Measurements from ENCODE around the gene CHKA. TPM values are rescaled to one million over a fixed set of nuclear protein-coding genes. Genes with fewer than 3 reads are reported as not detected.

CHKA gene
- total RNA-seq, 2 experiments from 2014 or later: 8.1 to 9.2 TPM

- peaks cover 16% of the 10 kb centered on the region for H3K4me1 Mint-ChIP-seq
- POLR2A ChIA-PET: no interaction called here
- no peak for DNase-seq
- H3K27me3 Mint-ChIP-seq: peaks cover 3% of the 10 kb centered on the region
- H3K4me3 Mint-ChIP-seq: no peak overlapping the region
- peak overlapping the region; percentile 33 for H3K27ac Mint-ChIP-seq
- H3K9me3 Mint-ChIP-seq: no peaks in the 10 kb centered on the region
- ATAC-seq (ENCODE audit: low read depth): no peak
- H3K36me3 Mint-ChIP-seq: no peaks in the 10 kb centered on the region
These were observed 111.6 kb downstream of the CHKA start for GRCh38 chr11:68009391-68010089.

GRCh38 chr11:68008381-68009337 is 112.5 kb downstream of the CHKA start:
- Mint-ChIP-seq H3K27ac (peak overlapping the region; percentile 46), H3K4me3 (no peak overlapping the region), H3K9me3 (no peaks in the 10 kb centered on the region), H3K27me3 (no peaks in the 10 kb centered on the region), H3K36me3 (no peaks in the 10 kb centered on the region), H3K4me1 (peaks cover 18% of the 10 kb centered on the region)
- POLR2A ChIA-PET: interaction anchor here (0.5 kb wide), 1 partner anchor 201 kb away, joined by 3 read pairs; no protein-coding TSS in a partner anchor
- no peak for DNase-seq
- no peak for ATAC-seq (ENCODE audit: low read depth)

- no peak for ATAC-seq (ENCODE audit: low read depth)
- H3K27ac Mint-ChIP-seq: no peak overlapping the region
- POLR2A ChIA-PET: no interaction called here
- H3K4me1 Mint-ChIP-seq: peaks cover 22% of the 10 kb centered on the region
- H3K36me3 Mint-ChIP-seq: peaks cover 2% of the 10 kb centered on the region
- no peak overlapping the region for H3K4me3 Mint-ChIP-seq
- no peaks in the 10 kb centered on the region for H3K9me3 Mint-ChIP-seq
- no peak for DNase-seq
- no peaks in the 10 kb centered on the region for H3K27me3 Mint-ChIP-seq
These were observed 113.4 kb downstream of the CHKA start for GRCh38 chr11:68007498-68008380.

- Mint-ChIP-seq H3K9me3 (no peaks in the 10 kb centered on the region), H3K27ac (no peak overlapping the region), H3K27me3 (no peaks in the 10 kb centered on the region), H3K36me3 (peaks cover 8% of the 10 kb centered on the region), H3K4me3 (no peak overlapping the region), H3K4me1 (peaks cover 29% of the 10 kb centered on the region)
- ATAC-seq (ENCODE audit: low read depth): no peak
- POLR2A ChIA-PET: no interaction called here
- DNase-seq: no peak
These were observed 114.5 kb downstream of the CHKA start for GRCh38 chr11:68006606-68007166.

- H3K27ac Mint-ChIP-seq: peak overlapping the region; percentile 86
- peaks cover 10% of the 10 kb centered on the region for H3K36me3 Mint-ChIP-seq
- H3K4me1 Mint-ChIP-seq: peaks cover 31% of the 10 kb centered on the region
- H3K27me3 Mint-ChIP-seq: no peaks in the 10 kb centered on the region
- POLR2A ChIA-PET: interaction anchor here (2.5 kb wide), 1 partner anchor 33 kb away, joined by 12 read pairs; the partner anchor contains the start of gene TCIRG1
- DNase-seq: no peak
- no peak for ATAC-seq (ENCODE audit: low read depth)
- peak overlapping the region; percentile 89 for H3K4me3 Mint-ChIP-seq
- H3K9me3 Mint-ChIP-seq: no peaks in the 10 kb centered on the region
These were observed 116.4 kb downstream of the CHKA start for GRCh38 chr11:68004551-68005335.

GRCh38 chr11:68003846-68004550 is 117.2 kb downstream of the CHKA start, which contains the start of gene UNC93B1:
Gene UNC93B1 (minus strand): TSS chr11:68004097. CDS start chr11:68004043, 54 bp downstream.
- H3K9me3 Mint-ChIP-seq: no peaks in the 10 kb centered on the region
- DNase-seq (peak; percentile 90), ATAC-seq (ENCODE audit: low read depth) (peak; percentile 88)
- no peaks in the 10 kb centered on the region for H3K27me3 Mint-ChIP-seq
- peak within 1 kb of the TSS; percentile 86 for H3K27ac Mint-ChIP-seq
- peaks cover 10% of the 10 kb centered on the region for H3K36me3 Mint-ChIP-seq
- POLR2A ChIA-PET: interaction anchor here (2.5 kb wide), 1 partner anchor 34 kb away, joined by 12 read pairs; the partner anchor contains the start of gene TCIRG1
- H3K4me3 Mint-ChIP-seq: peak within 1 kb of the TSS; percentile 89
- H3K4me1 Mint-ChIP-seq: peaks cover 25% of the 10 kb centered on the region

GRCh38 chr11:68002938-68003845 is 118.0 kb downstream of the CHKA start:
- DNase-seq (peak; percentile 69), ATAC-seq (ENCODE audit: low read depth) (peak; percentile 62)
- POLR2A ChIA-PET: interaction anchor here (1.0 to 2.5 kb wide), 2 partner anchors 35 to 50 kb away, joined by 3 to 12 read pairs; partner anchors contain the start of gene TCIRG1
- Mint-ChIP-seq H3K4me3 (peak overlapping the region; percentile 83), H3K9me3 (no peaks in the 10 kb centered on the region), H3K36me3 (peaks cover 14% of the 10 kb centered on the region), H3K27ac (peak overlapping the region; percentile 67), H3K4me1 (peaks cover 30% of the 10 kb centered on the region), H3K27me3 (no peaks in the 10 kb centered on the region)

Small RNA genes lying within 50 kb of the gene (microRNA-seq; reads per million reads assigned to microRNA genes)
- not detected for gene MIR4691
- gene MIR6753: 3.5 reads per million
- gene MIR7113: 3.5 reads per million

Other genes starting within 250 kb of the CHKA start
- 10 to 100 TPM; 35.1 to 42.6 TPM for gene UNC93B1, start 117.3 kb downstream of the CHKA start, total RNA-seq
- gene ALDH3B1, start 111.1 kb downstream of the CHKA start, total RNA-seq: under 1 TPM; 0.45 to 0.61 TPM
- 100 to 1,000 TPM; 117 to 128 TPM for gene NDUFS8, start 90.7 kb downstream of the CHKA start, total RNA-seq
- 100 to 1,000 TPM; 297 to 308 TPM for gene TCIRG1, start 82.4 kb downstream of the CHKA start, total RNA-seq
- gene KMT5B, start 91.9 kb upstream of the CHKA start, total RNA-seq: 10 to 100 TPM; 29.2 to 32.2 TPM
- gene C11orf24, start 150.6 kb upstream of the CHKA start, total RNA-seq: 10 to 100 TPM; 23.1 to 23.5 TPM
- 10 to 100 TPM; 22.3 to 23.3 TPM for gene LRP5, start 191.2 kb upstream of the CHKA start, total RNA-seq

All from activated naive CD8-positive, alpha-beta T cell treated with anti-CD3 and anti-CD28 coated beads, Interleukin-2, amount 10 ng/mL, durations not matched to agents 7 days and 5 days (primary cell).